Peyer's patch (tissue), 4 donors: ENCODE measurements around the gene KIF23.

Experiments
- CTCF ChIP-seq, 6 experiments: fragments of 450-650 bp in 4 of 6; fragments of 200-600 bp in 2 of 6; sonication (generic) in 1 of 6; IDR thresholded peaks; one replicate each; pipeline ENCODE4 v1.5.1; 2017 to 2019; ENCODE audit warnings: antibody characterized with exemption in 6 of 6, mild to moderate bottlenecking in 3 of 6, moderate library complexity in 1 of 6
- POLR2A ChIP-seq, 2 donors: fragments of 450-650 bp; IDR thresholded peaks; one replicate each; pipeline ENCODE4 v1.5.1; 2017; ENCODE audit warnings: antibody characterized with exemption in 2 of 2, mild to moderate bottlenecking in 2 of 2, moderate library complexity in 2 of 2

GRCh38 chr15:69422336-69422895 lies 8.3 kb downstream of the KIF23 start:
- no peak for TF ChIP-seq POLR2A (IDR thresholded peaks at IDR 0.05)
- TF ChIP-seq CTCF (IDR thresholded peaks at IDR 0.05) = no peak
